GM18907 (cell line): ENCODE data around the gene NOXRED1.

ENCODE experiments used
- ATAC-seq: cut with Tn5 transposase; IDR thresholded peaks from one replicate; pipeline ENCODE4 v1.9.1; 2021; ENCODE audit warnings: mild to moderate bottlenecking, moderate library complexity; ENCODE audit not compliant: unreplicated experiment

NOXRED1 gene

GRCh38 chr14:77344377-77344996, 78.8 kb downstream of the NOXRED1 start:
- ATAC-seq: no peak
